Subcutaneous adipose tissue (tissue), 4 donors: ENCODE measurements around the gene CLK2. TPM values are rescaled to one million over a fixed set of nuclear protein-coding genes. Genes with fewer than 3 reads are reported as not detected.

ENCODE experiments used
- total RNA-seq, 4 donors: library from RNA; depleted of rRNA; stranded (reverse); fragments of >200 nt; gene quantifications; one replicate each; pipeline ENCODE4 v1.1.0, GENCODE V29; 2016
- TF ChIP-seq, protein P1 (sequence below): fragments of 450-650 bp; IDR thresholded peaks from one replicate; pipeline ENCODE4 v1.5.1; 2016; ENCODE audit warnings: low read depth, mild to moderate bottlenecking, control low read depth, antibody characterized with exemption, moderate library complexity

Gene CLK2
- total RNA-seq, 4 donors from 2014 or later, result 23.5 to 36.7 (median 26.3) TPM

DNA sequence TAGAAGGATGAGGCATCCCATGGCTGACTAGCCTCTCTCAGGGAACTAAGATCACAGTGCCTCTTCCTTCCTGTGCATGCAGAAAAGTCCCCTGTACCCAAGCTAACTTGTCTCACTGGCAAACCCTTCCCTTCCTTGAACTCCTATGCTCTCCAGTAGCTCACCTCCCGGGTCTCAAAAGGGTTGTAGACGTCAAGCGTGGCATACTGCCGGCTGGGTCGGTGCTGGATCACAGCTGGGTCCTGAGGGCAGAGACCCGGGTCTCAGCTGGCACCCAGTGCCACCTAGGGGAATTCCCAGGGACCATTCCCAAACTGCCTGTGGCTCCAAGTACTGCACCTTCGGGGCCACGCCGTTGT lies 11.8 kb downstream of the CLK2 start:
- TF ChIP-seq, protein P1, sequence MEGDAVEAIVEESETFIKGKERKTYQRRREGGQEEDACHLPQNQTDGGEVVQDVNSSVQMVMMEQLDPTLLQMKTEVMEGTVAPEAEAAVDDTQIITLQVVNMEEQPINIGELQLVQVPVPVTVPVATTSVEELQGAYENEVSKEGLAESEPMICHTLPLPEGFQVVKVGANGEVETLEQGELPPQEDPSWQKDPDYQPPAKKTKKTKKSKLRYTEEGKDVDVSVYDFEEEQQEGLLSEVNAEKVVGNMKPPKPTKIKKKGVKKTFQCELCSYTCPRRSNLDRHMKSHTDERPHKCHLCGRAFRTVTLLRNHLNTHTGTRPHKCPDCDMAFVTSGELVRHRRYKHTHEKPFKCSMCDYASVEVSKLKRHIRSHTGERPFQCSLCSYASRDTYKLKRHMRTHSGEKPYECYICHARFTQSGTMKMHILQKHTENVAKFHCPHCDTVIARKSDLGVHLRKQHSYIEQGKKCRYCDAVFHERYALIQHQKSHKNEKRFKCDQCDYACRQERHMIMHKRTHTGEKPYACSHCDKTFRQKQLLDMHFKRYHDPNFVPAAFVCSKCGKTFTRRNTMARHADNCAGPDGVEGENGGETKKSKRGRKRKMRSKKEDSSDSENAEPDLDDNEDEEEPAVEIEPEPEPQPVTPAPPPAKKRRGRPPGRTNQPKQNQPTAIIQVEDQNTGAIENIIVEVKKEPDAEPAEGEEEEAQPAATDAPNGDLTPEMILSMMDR, result no peak

DNA sequence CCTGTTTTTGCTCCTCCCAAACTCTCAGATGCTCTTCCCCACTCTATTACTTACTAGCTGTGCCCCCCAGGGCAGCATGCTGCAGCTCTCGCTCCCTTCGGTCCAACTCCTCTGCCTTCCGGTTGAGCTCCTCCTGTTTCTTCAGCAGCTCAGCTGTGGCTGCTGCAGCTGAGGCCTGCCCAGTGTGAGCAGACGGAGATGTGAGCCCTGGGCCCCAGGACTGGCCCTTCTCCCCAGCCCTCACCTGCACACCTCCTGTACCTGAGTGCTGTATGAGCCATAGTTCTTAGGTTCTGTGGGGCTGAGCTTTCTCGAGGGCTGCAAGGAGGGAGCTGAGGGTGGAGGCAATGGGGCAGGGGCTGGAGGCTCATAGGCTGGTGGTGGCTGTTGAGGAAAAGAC lies 13.0 kb downstream of the CLK2 start:
- TF ChIP-seq, protein P1, result no peak

DNA sequence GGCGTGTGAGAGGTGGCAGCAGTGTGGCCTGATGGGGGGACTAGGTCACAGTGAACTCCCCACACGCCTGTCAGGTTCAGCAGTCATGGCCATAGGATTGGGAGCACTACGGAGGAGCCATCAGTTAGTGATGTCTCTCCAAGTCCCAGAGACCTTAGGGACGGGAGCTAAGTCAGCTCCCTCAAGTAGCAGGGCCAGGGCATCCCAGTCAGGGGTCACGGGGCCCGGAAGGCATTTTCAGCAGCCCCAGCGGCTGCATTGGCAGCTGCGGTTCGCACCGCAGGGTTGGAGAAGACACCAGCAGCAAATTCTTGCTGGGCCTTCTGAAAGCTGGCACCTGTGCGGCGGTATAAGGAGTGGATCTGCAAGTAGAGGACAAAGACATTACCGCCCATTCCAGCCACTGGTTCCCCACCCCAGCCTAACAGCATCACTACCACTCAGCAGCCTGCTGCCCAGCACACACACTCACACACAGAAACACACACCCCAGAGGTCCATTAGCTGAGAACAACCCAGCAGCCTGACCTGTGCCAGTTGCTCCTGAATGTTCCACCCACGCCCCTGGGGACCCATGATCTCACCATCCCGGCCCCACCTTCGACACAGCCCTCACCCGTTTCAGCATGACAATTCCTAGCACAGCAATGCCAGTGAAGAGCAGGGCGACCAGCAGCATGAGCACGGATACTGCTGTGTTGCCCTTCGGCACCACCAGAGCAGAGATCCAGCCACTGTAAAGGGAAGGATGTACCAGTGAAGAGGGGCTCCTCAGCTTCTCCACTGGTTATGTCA lies 17.0 kb downstream of the CLK2 start:
- TF ChIP-seq, protein P1, result no peak

DNA sequence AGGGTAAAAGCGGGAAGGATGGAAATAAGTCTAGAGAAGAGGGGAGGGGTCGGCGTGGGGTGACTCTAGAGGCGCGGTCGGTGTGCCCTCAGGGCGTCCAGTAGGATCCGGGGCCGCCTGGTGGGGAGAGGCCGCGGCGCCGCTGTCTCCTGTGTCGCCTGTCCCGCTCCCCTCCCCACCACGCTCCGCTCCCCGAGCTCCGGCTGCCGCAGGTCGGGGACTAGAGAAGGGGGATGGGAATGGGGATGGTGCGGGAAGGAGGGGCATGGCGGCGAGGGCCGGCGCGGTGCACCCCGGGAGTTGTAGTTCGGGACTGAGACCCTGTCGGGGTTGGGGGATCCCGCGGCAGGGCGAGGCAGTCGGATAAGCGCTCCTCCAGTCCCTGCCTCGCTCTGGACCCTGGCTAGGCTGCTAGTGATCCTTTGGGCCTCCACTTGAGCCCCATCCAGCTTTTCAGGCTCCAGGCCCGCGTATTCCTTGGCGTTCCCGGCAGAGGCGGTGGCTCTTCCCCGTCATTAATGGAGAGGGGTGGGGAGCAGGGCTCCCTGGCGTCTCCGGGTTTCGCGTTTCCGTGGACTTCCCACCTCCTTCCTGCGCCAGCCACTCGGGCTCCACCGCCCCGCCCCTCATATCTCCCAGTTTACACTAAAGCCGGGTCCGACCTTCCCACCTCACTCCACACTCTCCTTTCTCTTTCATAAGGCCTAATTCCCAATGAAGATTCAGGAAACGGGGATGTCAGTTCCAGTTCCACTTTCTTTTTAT lies 17.9 kb downstream of the CLK2 start, which contains the start of gene ENTREP3:
TSS of gene ENTREP3 (minus strand) at position 241 of the 765 bp plus-strand sequence. CDS start 606 bp downstream, outside the sequence.
- TF ChIP-seq, protein P1, result no peak

DNA sequence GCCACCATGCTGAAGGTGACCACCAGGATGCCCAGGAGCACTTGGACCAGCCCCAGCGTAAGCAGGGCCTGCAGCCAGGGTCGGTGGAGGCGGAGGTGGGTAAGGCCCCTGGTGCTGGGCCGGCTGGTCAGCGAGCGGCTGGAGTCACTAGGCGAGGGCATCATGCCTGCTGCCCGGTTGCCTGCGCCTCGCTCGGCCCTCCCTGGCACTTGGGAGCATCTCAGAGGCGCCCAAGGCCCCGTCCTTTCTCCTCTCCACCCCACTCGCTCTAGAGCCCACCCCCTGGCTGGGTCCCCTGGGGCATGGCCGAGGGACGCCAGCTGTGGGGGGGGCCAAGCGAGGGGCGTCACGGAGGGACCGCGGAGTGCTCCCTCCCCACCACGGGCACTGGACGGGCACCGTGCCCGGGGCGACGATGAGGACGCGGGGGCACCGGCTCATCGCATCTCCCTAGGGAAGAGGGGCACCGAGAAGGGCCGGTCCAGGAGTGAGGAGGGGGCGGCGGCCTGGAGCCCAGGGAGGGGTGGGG lies 18.5 kb downstream of the CLK2 start:
- TF ChIP-seq, protein P1, result no peak

DNA sequence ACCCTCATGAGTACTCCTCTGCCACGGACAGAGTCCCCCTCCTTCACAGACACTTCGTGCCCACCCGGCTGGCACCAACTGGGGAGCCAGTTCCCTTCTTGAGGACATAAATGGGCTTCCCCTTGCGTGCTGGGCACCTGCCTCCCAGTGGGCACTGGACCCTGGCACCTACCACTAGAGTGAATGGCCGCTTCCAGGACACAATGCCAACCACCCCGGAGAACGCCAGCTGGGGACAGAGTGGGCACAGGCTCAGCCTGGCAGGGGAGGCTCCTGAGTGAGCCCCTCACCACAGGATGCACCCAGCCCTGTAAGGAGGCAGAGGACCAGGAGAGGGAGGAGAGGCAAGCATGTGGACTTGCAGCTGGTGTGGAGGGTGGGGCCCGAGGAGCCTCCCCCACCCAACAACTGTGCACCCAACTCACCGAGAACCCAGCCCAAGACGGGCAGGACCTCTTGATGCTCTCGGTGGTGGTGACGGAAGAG lies 19.0 kb downstream of the CLK2 start:
- TF ChIP-seq, protein P1, result no peak

DNA sequence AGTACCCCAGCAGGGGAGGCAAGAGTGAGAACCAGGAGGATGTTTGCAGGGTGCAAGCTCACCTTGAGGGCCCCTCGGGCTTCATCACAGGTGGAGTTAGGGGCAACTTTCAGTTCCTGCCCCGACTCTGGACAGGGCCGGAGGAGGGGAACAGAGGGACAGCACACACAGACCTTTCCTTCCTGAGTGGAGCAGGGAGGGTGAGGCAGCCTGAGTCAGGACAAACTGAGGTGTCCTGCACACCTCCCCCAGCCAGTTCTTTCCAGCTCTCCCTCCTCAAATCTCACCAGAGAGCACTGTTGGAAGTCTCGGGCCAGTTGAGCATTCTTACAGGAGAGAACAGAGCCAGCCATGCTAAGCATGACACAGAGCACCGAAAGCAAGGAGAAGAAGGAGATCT lies 19.5 kb downstream of the CLK2 start:
- TF ChIP-seq, protein P1, result no peak
